Activated CD8-positive, alpha-beta memory T cell treated with anti-CD3 and anti-CD28 coated beads, Interleukin-2, amount 50 U/mL, for 4 hours (primary cell): ENCODE measurements around the gene PNLIPRP1.

Source experiments
- DNase-seq: peaks from one replicate; pipeline ENCODE4 v3.0.0-alpha.2; 2020

Gene PNLIPRP1

GRCh38 chr10:116602648-116603400 lies 12.1 kb downstream of the PNLIPRP1 start:
- no peak for DNase-seq

- DNase-seq = no peak
Measured at GRCh38 chr10:116606061-116606483, 15.3 kb downstream of the PNLIPRP1 start.

- no peak for DNase-seq
Measured at GRCh38 chr10:116607336-116607735, 16.6 kb downstream of the PNLIPRP1 start.

- no peak for DNase-seq
Measured at GRCh38 chr10:116608686-116609594, 18.2 kb downstream of the PNLIPRP1 start.

- no peak for DNase-seq
Measured at GRCh38 chr10:116610443-116611152, 19.8 kb downstream of the PNLIPRP1 start.

- DNase-seq = no peak
Measured at GRCh38 chr10:116611153-116611545, 20.4 kb downstream of the PNLIPRP1 start.

GRCh38 chr10:116612107-116612769 lies 21.5 kb downstream of the PNLIPRP1 start:
- DNase-seq = no peak

- DNase-seq = no peak
Measured at GRCh38 chr10:116613471-116613870, 22.7 kb downstream of the PNLIPRP1 start.

- DNase-seq = no peak
Measured at GRCh38 chr10:116614796-116615195, 24.0 kb downstream of the PNLIPRP1 start.

- DNase-seq = no peak
Measured at GRCh38 chr10:116615199-116615776, 24.5 kb downstream of the PNLIPRP1 start.

GRCh38 chr10:116620423-116621400 lies 30.0 kb downstream of the PNLIPRP1 start, which contains the start of gene PNLIPRP2:
Gene PNLIPRP2 (plus strand): TSS chr10:116620953.
- DNase-seq = no peak

- no peak for DNase-seq
Measured at GRCh38 chr10:116621476-116621875, 30.7 kb downstream of the PNLIPRP1 start.

GRCh38 chr10:116621934-116622655 lies 31.3 kb downstream of the PNLIPRP1 start:
- DNase-seq = no peak

- DNase-seq = no peak
Measured at GRCh38 chr10:116625845-116626244, 35.1 kb downstream of the PNLIPRP1 start.

- DNase-seq = no peak
Measured at GRCh38 chr10:116626815-116627214, 36.1 kb downstream of the PNLIPRP1 start.

- DNase-seq = no peak
Measured at GRCh38 chr10:116627386-116627933, 36.7 kb downstream of the PNLIPRP1 start.

- no peak for DNase-seq
Measured at GRCh38 chr10:116629340-116629739, 38.6 kb downstream of the PNLIPRP1 start.

GRCh38 chr10:116630020-116630419 lies 39.3 kb downstream of the PNLIPRP1 start:
- no peak for DNase-seq

- DNase-seq = no peak
Measured at GRCh38 chr10:116631871-116632295, 41.1 kb downstream of the PNLIPRP1 start.
